PC-3 (cell line): Measurements from ENCODE around the gene PACSIN1.

Experiments used
- CTCF ChIP-seq: fragments of 300-600 bp; sonication (generic); conservative IDR thresholded peaks from 2 replicates; pipeline ENCODE4 v1.5.1; 2017; ENCODE audit warnings: antibody characterized with exemption, low read depth, mild to moderate bottlenecking, low read length
- EZH2phosphoT487 ChIP-seq: fragments of 300-600 bp; sonication (generic); IDR thresholded peaks from 2 replicates; pipeline ENCODE4 v1.6.1; 2018; ENCODE audit warnings: mild to moderate bottlenecking, antibody characterized with exemption, low read length, borderline replicate concordance

GRCh38 chr6:34572585-34572984 is 106.7 kb downstream of the PACSIN1 start:
- TF ChIP-seq CTCF (no peak), EZH2phosphoT487 (no peak)
